Embryonic facial prominence (tissue), 1 donor: ENCODE data around the gene RASGRP3.
"Not testable (repeated sequence)": the region's sequence is repeated elsewhere in the genome, so short reads cannot be mapped to it uniquely, and the experiment has no call there.

Source experiments
- DNase-seq: peaks from one replicate; pipeline ENCODE4 v3.0.0-alpha.2; 2016; ENCODE audit errors: extremely low spot score

The RASGRP3 gene

GRCh38 chr2:33453905-33454479, 22.5 kb upstream of the RASGRP3 start:
- DNase-seq = no peak

DNA sequence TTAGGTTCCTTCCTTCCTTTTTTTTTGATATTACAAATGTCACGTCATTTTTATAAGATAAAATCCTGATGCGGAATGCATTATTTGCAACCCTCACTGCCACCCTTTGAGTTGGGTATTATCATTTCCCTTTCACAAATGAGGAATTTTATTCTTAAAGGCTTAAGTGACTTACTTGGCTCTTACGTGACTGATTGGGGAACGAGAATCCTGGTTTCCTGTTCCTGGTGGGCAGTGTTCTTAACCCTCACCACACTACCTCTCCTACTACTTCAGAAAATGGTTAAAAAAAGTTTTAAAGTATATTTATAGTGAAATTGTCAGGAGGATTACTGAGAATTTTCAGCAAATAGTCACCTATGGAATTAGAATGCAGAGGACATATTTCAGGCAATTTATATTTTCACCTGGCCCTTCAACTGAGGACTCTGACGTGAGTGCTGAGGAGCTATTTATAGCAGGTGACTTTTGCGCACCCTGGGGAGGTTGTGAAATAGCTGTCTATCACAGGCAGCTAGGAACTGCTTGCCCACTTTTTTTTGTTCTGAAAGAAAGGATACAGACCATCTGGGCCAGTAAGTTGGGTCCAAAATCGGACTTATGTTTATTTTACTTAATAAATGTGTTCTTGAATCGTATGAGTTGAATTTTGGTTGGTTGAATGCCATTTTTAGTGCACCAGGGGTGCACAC, 18.7 kb upstream of the RASGRP3 start:
- no peak for DNase-seq

DNA sequence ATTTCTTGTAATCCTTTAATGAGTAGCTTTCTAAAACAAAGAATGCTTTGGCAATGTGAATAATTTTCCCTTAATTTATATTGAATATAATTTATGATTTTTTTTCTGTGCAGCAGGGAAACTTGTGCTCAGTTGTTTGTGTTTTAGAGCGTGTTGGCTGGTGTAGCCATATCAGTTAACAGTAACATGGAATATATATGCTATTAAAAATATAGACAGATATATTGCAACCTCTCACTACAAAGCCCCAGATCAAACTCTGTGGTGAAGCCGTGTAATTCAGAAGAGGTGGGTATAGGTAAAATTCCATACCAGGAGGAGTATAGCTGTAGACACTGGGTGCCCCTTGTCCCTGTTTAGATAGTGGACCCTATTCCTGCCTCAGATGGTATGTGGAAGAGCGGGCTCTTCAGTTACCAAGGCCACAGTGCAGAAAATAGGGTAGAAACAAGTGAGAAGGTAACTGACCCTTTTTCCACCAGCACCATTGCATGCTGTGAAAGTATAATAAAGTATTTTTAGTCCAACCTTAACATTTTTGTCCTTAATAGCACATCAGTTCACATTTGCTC, 18.1 kb upstream of the RASGRP3 start:
- DNase-seq = no peak

DNA sequence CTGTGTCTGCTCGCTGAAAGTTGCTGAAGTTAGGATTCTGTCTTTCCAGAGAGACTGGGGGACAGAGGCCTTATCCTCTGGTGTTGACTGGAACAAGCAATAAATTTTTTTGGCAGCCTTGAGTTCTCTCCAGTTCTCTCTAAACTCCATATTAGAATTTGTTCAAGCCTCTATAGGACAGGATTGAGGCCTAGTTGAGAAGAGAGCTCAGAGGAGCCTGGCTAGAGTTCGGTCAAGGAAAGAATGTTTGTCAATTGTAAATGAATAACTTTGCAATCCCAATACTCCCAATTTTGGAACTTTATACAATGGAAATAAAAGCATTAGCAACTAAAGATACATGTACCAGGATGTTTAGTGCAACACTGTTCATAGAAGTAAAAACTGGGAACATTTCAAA, 16.7 kb upstream of the RASGRP3 start:
- no peak for DNase-seq

GRCh38 chr2:33462512-33462911, 13.9 kb upstream of the RASGRP3 start:
- DNase-seq = not testable (repeated sequence)

- DNase-seq = no peak
These were observed 9.0 kb upstream of the RASGRP3 start for GRCh38 chr2:33467413-33467812.

GRCh38 chr2:33469238-33469637, 7.2 kb upstream of the RASGRP3 start:
- DNase-seq = no peak

- DNase-seq = peak; percentile 74
These were observed 972 bp upstream of the RASGRP3 start for GRCh38 chr2:33475224-33476130.

DNA sequence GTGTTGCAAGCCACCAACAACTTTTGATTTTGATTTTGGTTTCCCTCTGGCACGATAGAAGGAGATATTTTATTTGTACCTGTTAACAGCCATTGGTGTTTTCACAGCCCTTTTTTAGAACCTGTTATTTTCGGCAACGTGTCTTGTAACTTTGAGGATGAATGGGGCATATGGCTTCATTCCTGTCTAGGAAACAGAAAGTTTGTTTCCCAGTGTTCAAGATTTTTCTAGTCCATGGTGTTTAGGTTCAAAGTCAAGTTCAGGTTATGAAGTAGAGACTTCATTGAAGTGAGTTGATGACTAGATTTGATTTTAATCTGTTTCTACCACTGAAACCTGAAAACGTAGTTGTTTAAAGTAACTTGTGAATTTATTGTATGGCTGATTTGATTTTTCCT, 343 bp downstream of the RASGRP3 start:
- no peak for DNase-seq

GRCh38 chr2:33477473-33478468, 1.3 kb downstream of the RASGRP3 start:
- DNase-seq = no peak

DNA sequence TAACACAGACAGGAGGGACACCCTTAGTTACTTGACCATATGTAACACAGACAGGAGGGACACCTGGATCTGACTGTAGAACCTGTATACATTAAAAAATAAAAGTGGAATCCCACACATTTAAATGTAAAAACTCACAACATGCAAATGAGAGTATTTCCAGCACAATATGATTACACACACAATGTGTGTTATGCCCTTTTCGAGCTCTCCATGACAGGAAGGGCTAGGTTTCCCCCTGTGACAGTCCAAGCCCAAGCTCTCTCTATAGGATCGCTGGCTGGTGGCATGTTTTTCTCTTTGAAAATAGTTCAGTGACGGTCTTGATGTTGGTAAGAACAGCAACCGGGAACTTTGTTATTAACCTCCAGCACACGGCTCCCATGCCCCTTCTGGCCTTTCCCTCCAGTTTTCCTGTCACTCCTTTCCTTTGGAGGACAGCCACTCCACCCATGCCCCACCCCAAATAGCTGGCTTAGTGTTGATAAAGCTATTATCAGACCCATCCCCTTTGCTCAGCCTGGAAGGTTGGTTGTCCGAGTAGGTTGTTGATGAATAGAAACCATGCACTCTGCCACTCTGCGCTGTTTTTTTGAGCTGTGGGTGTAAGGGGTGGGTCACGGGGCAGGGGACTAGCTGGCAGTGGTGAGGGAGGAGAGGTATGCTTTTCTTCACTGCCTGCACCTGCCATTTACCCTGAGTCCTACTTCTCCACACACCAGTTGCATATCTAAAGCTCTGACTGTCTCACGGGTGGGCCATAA, 2.7 kb downstream of the RASGRP3 start:
- DNase-seq = no peak

GRCh38 chr2:33482518-33482917, 6.1 kb downstream of the RASGRP3 start:
- no peak for DNase-seq

GRCh38 chr2:33484042-33484621, 7.7 kb downstream of the RASGRP3 start:
- no peak for DNase-seq

GRCh38 chr2:33485051-33485450, 8.6 kb downstream of the RASGRP3 start:
- no peak for DNase-seq

DNA sequence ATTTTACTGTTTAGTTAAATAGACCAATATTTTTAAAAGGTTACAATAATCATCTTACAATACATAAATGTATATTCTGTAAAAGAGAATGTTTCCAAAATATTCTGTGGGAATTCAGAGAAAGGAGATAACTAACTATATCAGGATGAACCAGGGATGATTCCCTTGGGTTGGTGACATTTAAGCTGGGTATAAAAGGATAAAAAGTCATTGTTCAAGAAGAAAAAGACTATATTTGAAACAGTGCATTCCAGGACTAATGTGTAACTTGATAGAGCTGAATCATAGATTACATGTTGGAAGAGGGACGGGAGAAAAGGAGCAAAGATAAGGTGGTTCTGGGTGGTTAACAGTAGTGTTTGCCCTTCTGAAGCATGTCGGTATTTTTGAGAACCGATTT, 10.1 kb downstream of the RASGRP3 start:
- no peak for DNase-seq

GRCh38 chr2:33488178-33488690, 11.8 kb downstream of the RASGRP3 start:
- DNase-seq = no peak

- no peak for DNase-seq
These were observed 12.5 kb downstream of the RASGRP3 start for GRCh38 chr2:33488715-33489540.

- DNase-seq = no peak
These were observed 13.5 kb downstream of the RASGRP3 start for GRCh38 chr2:33489835-33490431.
